ENCODE measurements around the gene FAM234B. TPM values are rescaled to one million over a fixed set of nuclear protein-coding genes. Genes with fewer than 3 reads are reported as not detected.
A peak's percentile ranks its signal among the peaks of the same experiment; 100 is the strongest.

FAM234B gene, protein sequence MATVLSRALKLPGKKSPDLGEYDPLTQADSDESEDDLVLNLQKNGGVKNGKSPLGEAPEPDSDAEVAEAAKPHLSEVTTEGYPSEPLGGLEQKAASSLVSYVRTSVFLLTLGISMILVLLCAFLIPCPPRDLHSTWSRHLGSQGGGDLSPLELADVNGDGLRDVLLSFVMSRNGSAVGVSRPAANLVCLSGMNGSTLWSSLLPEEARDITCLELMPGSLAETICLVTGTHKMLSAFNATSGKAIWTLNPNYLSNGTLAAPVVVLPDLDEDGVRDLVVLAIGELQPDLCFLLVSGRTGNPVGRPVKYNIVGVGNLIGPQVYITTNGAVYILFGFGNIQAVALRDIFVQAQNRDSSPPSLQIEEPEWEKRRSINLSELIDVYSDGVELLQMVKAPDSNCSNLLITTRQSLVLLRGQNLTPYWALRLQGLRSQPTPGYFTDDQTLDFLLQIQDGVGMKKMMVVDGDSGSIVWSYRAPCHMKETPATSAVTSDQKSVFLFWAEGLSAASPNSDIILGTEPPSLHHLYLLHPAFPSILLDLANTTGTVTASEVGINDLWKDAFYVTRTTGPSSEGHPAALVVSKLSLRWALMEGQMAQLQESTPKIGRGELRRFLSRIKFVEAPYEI
- total RNA-seq, result 9.0 TPM

- peak; percentile 25 for DNase-seq
Measured at GRCh38 chr12:13044002-13044905, at the start of gene FAM234B. FAM234B (plus strand) TSS chr12:13044381; CDS start chr12:13044404, 23 bp downstream.

DNA sequence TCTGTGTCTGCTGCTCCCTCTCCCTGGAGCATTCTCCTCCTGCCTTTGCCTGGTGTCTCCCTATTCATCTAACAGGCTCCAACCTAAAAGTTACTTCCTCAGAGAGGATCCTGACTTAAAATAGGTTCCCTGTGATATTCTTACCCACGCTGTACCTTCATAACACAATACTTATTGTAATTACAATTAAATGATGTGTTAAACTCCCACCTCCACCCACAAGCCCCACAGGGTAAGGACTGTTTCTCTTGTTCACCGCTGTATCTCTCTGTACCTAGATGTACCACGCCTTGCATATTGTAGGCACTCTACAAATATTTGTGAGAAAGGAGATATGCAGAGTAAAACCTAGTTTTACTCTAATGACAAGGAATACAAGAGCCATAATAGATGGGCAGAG is 49.1 kb upstream of the FAM234B start:
- DNase-seq, result no peak

DNA sequence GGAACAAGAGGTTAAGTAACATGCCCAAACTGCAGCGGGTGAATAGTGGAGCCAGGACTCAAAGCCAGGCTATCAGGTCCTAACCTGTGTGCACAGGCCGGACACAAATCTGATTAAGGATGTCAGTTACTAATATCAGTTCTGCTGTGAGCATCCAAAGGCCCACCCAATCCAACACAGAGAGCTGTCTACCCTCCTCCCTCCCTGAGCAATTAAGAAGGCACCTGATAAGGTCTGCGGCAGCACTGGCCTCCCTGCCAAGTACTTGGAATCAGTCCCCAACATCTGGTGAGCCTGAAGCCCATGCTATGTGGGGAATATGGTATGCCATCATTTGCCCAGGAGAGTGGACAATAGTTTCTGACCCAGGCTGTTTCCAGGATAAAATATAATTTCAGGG is 48.0 kb upstream of the FAM234B start:
- DNase-seq, result no peak

GRCh38 chr12:12997156-12997555 is 47.0 kb upstream of the FAM234B start:
- DNase-seq, result no peak

- DNase-seq, result no peak
Measured at GRCh38 chr12:12997734-12998133, 46.4 kb upstream of the FAM234B start.

DNA sequence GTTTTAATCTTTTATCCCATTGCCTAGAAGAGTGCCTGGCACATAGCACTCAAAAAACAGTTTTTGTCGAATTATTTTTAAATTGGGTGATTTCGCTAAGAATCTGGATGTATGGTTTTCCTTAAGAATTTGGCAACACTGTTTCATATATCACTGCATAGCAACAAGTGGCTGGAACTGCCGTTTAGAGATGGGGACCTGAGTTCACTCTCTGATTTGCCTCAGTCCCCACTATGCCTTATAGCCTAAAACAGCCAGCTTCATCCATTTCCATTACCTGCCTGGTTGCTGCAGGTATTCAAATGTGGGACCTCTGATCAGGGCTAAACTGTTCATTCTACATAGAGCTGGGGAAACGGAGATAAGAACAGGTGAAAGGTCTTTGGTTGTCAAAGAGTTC is 45.9 kb upstream of the FAM234B start:
- DNase-seq, result no peak

GRCh38 chr12:12999271-12999958 is 44.8 kb upstream of the FAM234B start:
- peak; percentile 45 for DNase-seq

- DNase-seq, result peak; percentile 93
Measured at GRCh38 chr12:12999959-13000615, 44.1 kb upstream of the FAM234B start, which contains the start of gene HEBP1. HEBP1 (minus strand) TSS chr12:13000265; CDS start chr12:13000114, 151 bp downstream.

DNA sequence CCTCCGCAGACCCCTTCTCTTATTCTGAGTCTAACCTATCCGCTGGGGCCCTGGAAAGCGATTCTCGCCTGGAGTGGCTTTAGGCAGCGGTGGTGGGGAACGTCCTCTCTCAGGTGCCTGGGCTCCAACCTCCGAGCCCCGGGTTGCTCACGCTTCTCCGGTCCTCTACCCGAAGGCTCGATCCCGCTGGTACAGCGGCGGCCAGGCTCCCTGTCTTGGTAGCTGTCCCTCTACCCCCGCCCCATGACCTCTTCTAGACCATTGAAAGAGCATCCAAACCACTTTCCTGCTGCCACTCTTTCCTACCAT is 43.6 kb upstream of the FAM234B start:
- DNase-seq, result no peak

GRCh38 chr12:13000925-13001774 is 43.0 kb upstream of the FAM234B start:
- DNase-seq, result no peak

DNA sequence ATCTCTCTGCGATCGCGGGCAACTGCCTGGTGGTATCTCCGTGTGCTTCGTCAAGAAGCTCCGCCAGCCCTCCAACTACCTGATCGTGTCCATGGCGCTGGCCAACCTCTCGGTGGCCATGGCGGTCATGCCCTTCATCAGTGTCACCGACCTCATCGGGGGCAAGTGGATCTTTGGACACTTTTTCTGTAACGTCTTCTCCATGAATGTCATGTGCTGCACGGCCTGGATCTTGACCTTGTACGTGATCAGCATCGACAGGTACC is 42.5 kb upstream of the FAM234B start:
- no peak for DNase-seq

GRCh38 chr12:13002301-13003097 is 41.7 kb upstream of the FAM234B start:
- DNase-seq, result no peak

- no peak for DNase-seq
Measured at GRCh38 chr12:13004361-13004760, 39.8 kb upstream of the FAM234B start.

GRCh38 chr12:13004986-13005385 is 39.2 kb upstream of the FAM234B start:
- DNase-seq, result no peak

DNA sequence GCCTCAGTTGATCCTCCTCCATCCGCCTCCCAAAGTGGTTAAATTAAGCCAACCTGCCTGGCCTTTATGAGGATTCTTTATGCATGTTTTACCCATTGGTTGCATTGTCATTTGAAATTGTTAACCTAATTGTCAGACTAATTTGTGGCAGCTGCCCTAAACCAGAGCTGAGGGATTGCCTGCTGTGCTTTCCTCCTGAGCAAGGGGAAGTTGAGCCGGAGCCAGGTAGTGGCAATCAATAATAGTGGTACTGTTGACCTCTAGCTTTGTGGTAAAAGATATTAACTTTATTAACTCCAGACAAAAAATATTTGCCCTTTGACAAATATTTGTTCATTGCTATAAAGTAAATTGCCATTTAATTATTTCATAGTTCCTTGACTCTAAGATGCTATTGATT is 38.5 kb upstream of the FAM234B start:
- no peak for DNase-seq

DNA sequence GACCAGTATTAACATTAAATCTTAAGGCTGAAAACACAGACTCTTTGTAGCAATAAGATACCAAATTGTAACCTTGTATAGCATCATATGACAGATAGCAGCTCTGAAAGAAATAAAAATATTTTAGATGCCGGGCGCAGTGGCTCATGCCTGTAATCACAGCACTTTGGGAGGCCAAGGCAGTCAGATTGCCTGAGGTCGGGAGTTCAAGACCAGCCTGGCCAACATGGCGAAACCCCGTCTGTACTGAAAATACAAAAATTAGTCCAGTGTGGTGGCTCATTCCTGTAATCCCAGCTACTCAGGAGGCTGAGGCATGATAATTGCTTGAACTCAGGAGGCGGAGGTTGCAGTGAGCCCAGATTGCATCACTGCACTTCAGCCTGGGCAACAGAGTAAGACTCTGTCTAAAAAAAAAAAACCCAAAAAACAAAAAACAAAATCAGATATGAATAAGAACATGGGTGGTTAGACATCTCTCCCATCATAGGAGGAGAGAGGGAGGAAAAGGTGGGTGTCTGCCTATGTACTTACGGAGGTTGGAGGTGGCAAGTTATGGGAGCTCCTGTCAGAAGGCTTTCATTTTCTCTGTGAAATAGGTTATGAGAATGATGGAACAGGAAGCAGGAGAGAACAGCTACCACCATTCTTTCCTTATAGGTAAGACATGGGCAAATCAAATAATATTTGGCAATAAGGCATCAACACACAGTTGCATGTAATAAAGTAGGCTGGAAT is 36.5 kb upstream of the FAM234B start:
- DNase-seq, result no peak

GRCh38 chr12:13008741-13009380 is 35.3 kb upstream of the FAM234B start:
- no peak for DNase-seq

- DNase-seq, result no peak
Measured at GRCh38 chr12:13011098-13011497, 33.1 kb upstream of the FAM234B start.

- DNase-seq, result peak; percentile 80
Measured at GRCh38 chr12:13022851-13023271, 21.3 kb upstream of the FAM234B start.
